Astrocyte of the cerebellum (primary cell): ENCODE data around the gene WDR44.

Source experiments
- DNase-seq: peaks from one replicate; pipeline ENCODE4 v3.0.0-alpha.2; 2011; ENCODE audit warnings: low read depth
- H3K4me3 ChIP-seq: 2 replicates; pipeline ENCODE4 v1.5.1; 2011; ENCODE audit warnings: mild to moderate bottlenecking, low read depth, low read length, moderate library complexity
- CTCF ChIP-seq: IDR thresholded peaks from 2 replicates; pipeline ENCODE4 v1.5.1; 2012; ENCODE audit warnings: low read length, low read depth, moderate library complexity, mild to moderate bottlenecking; ENCODE audit errors: missing control alignments
- in situ Hi-C: cut with HindIII; loops from 2 replicates; pipeline ENCODE4 v1.10.0; 2017; ENCODE audit warnings: low sequenced_read_pairs

WDR44 gene

GRCh38 chrX:118348186-118348810 is 2.4 kb downstream of the WDR44 start:
- DNase-seq, result no peak
- in situ Hi-C loops, result no loop called here
- no peak for TF ChIP-seq CTCF
- peak overlapping the region; percentile 79 for H3K4me3 ChIP-seq

- no peak for DNase-seq
- no peak overlapping the region for H3K4me3 ChIP-seq
- in situ Hi-C loops, result no loop called here
- TF ChIP-seq CTCF, result no peak
Measured at GRCh38 chrX:118349188-118349587, 3.3 kb downstream of the WDR44 start.

GRCh38 chrX:118350221-118350620 is 4.3 kb downstream of the WDR44 start:
- no peak for TF ChIP-seq CTCF
- in situ Hi-C loops, result no loop called here
- H3K4me3 ChIP-seq, result no peak overlapping the region
- DNase-seq, result no peak

GRCh38 chrX:118350706-118351105 is 4.8 kb downstream of the WDR44 start:
- no peak for TF ChIP-seq CTCF
- no peak overlapping the region for H3K4me3 ChIP-seq
- DNase-seq, result no peak
- in situ Hi-C loops, result no loop called here

- no peak for DNase-seq
- in situ Hi-C loops, result no loop called here
- no peak for TF ChIP-seq CTCF
- H3K4me3 ChIP-seq, result no peak overlapping the region
Measured at GRCh38 chrX:118352566-118352965, 6.7 kb downstream of the WDR44 start.

- TF ChIP-seq CTCF, result no peak
- H3K4me3 ChIP-seq, result no peak overlapping the region
- in situ Hi-C loops, result no loop called here
- DNase-seq, result no peak
Measured at GRCh38 chrX:118353081-118353850, 7.4 kb downstream of the WDR44 start.
